Measurements from ENCODE around the gene GRIP2. TPM values are rescaled to one million over a fixed set of nuclear protein-coding genes. Genes with fewer than 3 reads are reported as not detected.

GRIP2 gene
- total and polyA plus RNA-seq, 2 of the 4 experiments (the other 2 are of a cell fraction) = 0.05 TPM; not detected in 1

- Histone ChIP-seq H3K14ac (replicated peaks; ENCODE audit: low read depth, low read length) (no peak overlapping the region), H2BK5ac (ENCODE audit: low read depth, low read length, poor library complexity, severe bottlenecking) (no peak overlapping the region), H3K4me2 (ENCODE audit: low read depth, low read length) (no peak overlapping the region), H3K18ac (ENCODE audit: low read depth, low read length) (no peak overlapping the region), H2BK20ac (ENCODE audit: low read depth, low read length) (no peak overlapping the region), H3K27ac (ENCODE audit: insufficient read depth, low read length) (no peak overlapping the region), H2BK120ac (ENCODE audit: low read depth, low read length) (no peak overlapping the region), H2AFZ (replicated peaks; ENCODE audit: low read length, poor library complexity) (no peak overlapping the region), H3K9ac (ENCODE audit: low read depth, low read length) (no peak overlapping the region), H2AK9ac (replicated peaks; ENCODE audit: low read depth, low read length, poor library complexity) (no peak overlapping the region), H4K91ac (ENCODE audit: insufficient read depth, low read depth, low read length) (no peak overlapping the region), H3K4me3 (ENCODE audit: insufficient read depth, low read depth, low read length) (no peak overlapping the region), H3K27me3 (ENCODE audit: control insufficient read depth, insufficient read depth, low read length) (peaks cover 43% of the 10 kb centered on the region), H4K5ac (ENCODE audit: low read depth, low read length) (no peak overlapping the region), H4K20me1 (ENCODE audit: insufficient read depth, low read length) (no peaks in the 10 kb centered on the region), H3K79me1 (ENCODE audit: low read depth in 1 of 2, low read length in 2 of 2) (no peaks in the 10 kb centered on the region), H2AK5ac (ENCODE audit: low read depth, low read length) (no peak overlapping the region), H3K23ac (ENCODE audit: low read depth, low read length) (no peak overlapping the region), H2BK15ac (ENCODE audit: low read depth, low read length) (no peak overlapping the region), H3K36me3 (ENCODE audit: control insufficient read depth, insufficient read depth, low read length) (no peaks in the 10 kb centered on the region), H3K4ac (ENCODE audit: low read depth, low read length) (no peak overlapping the region), H4K8ac (ENCODE audit: low read depth in 2 of 2, low read length in 2 of 2) (no peak overlapping the region), H3K56ac (ENCODE audit: extremely low read depth, insufficient read depth, low read length) (no peak overlapping the region), H3K9me1 (ENCODE audit: insufficient read depth, low read length) (no peaks in the 10 kb centered on the region), H3K4me1 (ENCODE audit: control insufficient read depth, insufficient read depth, low read length) (no peaks in the 10 kb centered on the region), H3K9me3 (ENCODE audit: control insufficient read depth, insufficient read depth, low read length) (no peaks in the 10 kb centered on the region)
- no TSS peak for BruUV-seq (replicated peaks)
- POLR2A ChIA-PET (ENCODE audit: unreplicated experiment) = no interaction called here
- WGBS, 2 experiments (ENCODE audit: extremely low coverage in 2 of 2, insufficient read length in 1 of 2) = 83% methylated on average over 7 of the region's 17 CpGs; no CpG with 5 or more reads in 1 of the 2 experiments
- ATAC-seq (ENCODE audit: low read depth) = no peak
- no peak for DNase-seq
- intact Hi-C loops (cut with micrococcal nuclease) (no loop called here), in situ Hi-C loops (cut with MboI; ENCODE audit: low sequenced_read_pairs) (no loop called here), dilution Hi-C loops (cut with HindIII; ENCODE audit: low sequenced_read_pairs, unreplicated experiment) (no loop called here)
- CTCF ChIA-PET = no interaction called here
- TF ChIP-seq RCOR1 (IDR thresholded peaks at IDR 0.05; ENCODE audit: insufficient replicate concordance, low read length) (no peak), CTCF (conservative IDR thresholded peaks at IDR 0.05; ENCODE audit: low read depth, low read length) (no peak), NFE2L2 (IDR thresholded peaks at IDR 0.05; ENCODE audit: low read depth, low read length) (no peak), CEBPB (IDR thresholded peaks at IDR 0.05; ENCODE audit: low read depth, low read length) (no peak), POLR2A (IDR thresholded peaks at IDR 0.05; ENCODE audit: low read depth, low read length) (no peak), RAD21 (IDR thresholded peaks at IDR 0.05; ENCODE audit: low read length) (no peak), MAZ (IDR thresholded peaks at IDR 0.05; ENCODE audit: borderline replicate concordance, low read depth, low read length) (no peak), BHLHE40 (IDR thresholded peaks at IDR 0.05; ENCODE audit: low read depth, low read length) (no peak), USF2 (IDR thresholded peaks at IDR 0.05; ENCODE audit: low read depth, low read length) (no peak), SMC3 (IDR thresholded peaks at IDR 0.05; ENCODE audit: low read depth, low read length) (no peak), RFX5 (IDR thresholded peaks at IDR 0.05; ENCODE audit: low read depth, low read length) (no peak), MXI1 (IDR thresholded peaks at IDR 0.05; ENCODE audit: borderline replicate concordance, low read depth, low read length) (no peak), ELK1 (IDR thresholded peaks at IDR 0.05; ENCODE audit: borderline replicate concordance, low read depth, low read length) (no peak), FOS (IDR thresholded peaks at IDR 0.05; ENCODE audit: low read depth, low read length) (no peak), MAFK (IDR thresholded peaks at IDR 0.05; ENCODE audit: low read depth, low read length) (no peak), CHD1 (IDR thresholded peaks at IDR 0.05; ENCODE audit: low read depth, low read length) (no peak)
Measured at GRCh38 chr3:14531856-14532395, 8.2 kb downstream of the GRIP2 start.

Measured in IMR-90 (cell line).